GM10266 (cell line): ENCODE measurements around the gene IPO11.
"Not testable (repeated sequence)": the region's sequence is repeated elsewhere in the genome, so short reads cannot be mapped to it uniquely, and the experiment has no call there.

Source experiments
- DNase-seq: peaks from one replicate; pipeline ENCODE4 v3.0.0; 2012; ENCODE audit errors: extremely low spot score
- TF ChIP-seq, protein P1 (sequence below): IDR thresholded peaks from 2 replicates; pipeline ENCODE4 v1.5.1; 2012; ENCODE audit warnings: mild to moderate bottlenecking, low read depth; ENCODE audit not compliant: control insufficient read depth, insufficient read depth; ENCODE audit errors: missing control alignments

IPO11 gene

DNA sequence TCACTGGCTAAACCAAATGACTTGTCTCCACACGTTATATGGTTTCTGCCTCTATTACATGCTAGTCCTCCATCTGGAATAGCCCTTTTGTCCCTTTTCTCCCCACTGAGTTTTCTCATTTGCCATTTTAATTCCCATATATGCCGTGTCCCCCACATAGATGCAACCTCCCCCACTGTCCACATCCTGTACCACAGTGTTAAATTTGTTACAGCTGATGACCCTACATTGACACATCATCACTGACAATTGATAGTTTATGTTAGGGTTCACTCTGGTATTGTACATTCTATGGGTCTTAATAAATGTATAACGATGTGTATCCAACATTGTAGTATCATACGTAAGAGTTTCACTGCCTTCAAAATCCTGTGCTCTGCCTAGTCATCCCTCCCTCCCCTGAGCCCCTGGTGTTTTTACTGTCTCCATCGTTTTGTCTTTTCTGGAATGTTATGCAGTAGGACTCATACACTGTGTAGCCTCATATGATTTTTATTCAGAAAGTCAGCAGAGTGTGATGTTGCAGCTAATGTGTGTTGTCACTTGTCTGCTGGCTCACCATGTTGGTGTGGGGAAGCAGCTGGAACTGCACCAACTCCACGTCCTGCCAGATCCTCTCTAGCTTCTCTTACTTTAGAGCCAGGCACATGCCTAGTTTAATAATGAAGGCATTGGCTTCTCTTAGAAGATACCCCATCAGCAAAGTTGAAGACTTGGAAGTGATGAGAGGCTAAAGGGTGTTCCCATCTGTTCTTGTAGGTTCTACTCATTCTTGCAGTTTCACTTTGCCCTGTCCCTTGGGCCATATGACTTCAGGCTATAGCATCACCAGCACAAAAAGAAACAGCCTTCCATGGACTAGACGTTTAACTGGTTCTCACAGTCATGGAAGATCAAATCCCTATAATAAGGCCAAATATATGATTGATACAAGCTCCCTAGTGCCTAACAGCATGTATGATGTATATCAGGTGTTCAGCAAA is 196.3 kb downstream of the IPO11 start:
- no peak for DNase-seq
- TF ChIP-seq, protein P1, sequence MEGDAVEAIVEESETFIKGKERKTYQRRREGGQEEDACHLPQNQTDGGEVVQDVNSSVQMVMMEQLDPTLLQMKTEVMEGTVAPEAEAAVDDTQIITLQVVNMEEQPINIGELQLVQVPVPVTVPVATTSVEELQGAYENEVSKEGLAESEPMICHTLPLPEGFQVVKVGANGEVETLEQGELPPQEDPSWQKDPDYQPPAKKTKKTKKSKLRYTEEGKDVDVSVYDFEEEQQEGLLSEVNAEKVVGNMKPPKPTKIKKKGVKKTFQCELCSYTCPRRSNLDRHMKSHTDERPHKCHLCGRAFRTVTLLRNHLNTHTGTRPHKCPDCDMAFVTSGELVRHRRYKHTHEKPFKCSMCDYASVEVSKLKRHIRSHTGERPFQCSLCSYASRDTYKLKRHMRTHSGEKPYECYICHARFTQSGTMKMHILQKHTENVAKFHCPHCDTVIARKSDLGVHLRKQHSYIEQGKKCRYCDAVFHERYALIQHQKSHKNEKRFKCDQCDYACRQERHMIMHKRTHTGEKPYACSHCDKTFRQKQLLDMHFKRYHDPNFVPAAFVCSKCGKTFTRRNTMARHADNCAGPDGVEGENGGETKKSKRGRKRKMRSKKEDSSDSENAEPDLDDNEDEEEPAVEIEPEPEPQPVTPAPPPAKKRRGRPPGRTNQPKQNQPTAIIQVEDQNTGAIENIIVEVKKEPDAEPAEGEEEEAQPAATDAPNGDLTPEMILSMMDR, result no peak

DNA sequence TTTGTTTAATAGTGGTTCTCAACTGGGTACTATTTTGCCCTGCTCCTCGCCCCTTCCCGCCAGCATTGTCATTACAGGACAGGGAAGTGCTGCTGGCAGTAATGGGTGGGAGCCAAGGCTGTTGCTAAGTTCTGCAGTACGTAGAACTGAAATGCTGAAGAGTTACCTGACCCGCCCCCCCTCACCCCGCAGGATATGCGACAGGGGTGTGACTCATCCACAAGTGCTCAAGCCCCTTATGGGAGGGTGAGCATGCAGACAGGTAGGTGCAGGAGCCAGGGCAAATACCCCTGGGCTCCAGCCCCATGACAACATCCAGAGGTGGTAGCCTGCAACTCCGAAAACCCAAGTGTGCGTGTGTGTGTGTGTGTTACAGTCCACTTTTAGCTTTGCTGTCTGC is 201.8 kb downstream of the IPO11 start:
- no peak for DNase-seq
- TF ChIP-seq, protein P1, result no peak

GRCh38 chr5:62616615-62617277 is 204.2 kb downstream of the IPO11 start:
- TF ChIP-seq, protein P1, result no peak
- no peak for DNase-seq

DNA sequence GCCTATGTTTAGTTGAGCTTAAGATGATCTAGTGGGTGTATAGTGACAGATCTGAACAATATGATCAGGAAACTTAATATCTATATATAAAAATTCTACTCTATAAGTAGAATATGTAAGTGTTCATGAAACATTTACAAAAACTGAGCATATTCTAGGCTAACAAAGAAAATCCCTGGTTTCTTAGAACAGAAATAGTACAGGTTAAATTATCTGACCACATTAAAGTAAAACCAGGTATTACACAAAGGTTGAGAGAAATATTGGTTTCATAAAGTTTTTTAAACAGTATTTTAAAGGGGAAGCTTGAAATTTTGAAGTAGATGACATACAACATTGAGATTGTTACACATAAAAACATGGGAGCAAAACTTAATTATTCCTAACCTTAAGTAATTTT is 205.4 kb downstream of the IPO11 start:
- DNase-seq, result no peak

DNA sequence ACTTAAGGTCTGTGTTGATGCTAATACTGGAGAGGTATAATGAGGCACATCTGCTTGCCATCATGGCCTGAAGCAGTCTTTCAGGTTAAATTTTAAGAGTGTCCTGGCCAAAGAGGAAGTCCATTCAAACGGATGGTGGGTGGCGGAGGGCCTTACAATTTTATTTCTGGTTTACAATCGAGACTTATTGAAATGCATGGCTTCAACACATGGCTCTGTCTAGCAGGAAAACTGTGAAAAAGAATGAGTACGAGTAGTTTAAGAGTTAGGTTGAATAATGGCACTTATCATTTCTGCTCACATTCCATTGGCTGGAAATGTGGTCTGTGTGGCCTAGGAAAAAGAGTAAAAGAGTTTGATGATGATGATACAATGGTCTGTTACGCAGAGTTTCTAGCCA is 208.2 kb downstream of the IPO11 start:
- TF ChIP-seq, protein P1, result no peak
- no peak for DNase-seq

More for the DNA sequence above, 205.4 kb downstream of the IPO11 start:
- TF ChIP-seq, protein P1, result no peak

DNA sequence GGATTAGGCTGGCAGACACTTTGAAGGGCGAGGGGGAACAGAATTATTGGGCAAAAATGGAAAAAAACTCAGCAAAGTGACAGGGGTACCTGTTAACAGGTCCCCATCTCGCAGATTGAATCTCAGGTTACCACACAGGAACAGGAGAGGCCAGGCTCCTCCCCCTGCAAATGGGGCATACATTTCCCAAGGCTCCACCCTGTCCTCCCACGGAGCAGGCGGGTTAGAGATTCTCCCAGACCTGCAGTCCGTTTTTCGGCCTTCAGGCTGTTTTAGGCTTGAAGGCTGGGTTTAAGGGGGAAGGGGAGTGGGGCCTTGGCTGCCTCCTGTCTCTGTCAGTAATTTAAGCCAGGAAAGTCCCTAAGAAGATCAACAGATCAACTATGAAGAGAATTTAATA is 208.7 kb downstream of the IPO11 start:
- TF ChIP-seq, protein P1, result no peak
- DNase-seq, result no peak

- DNase-seq, result no peak
- TF ChIP-seq, protein P1, result no peak
Measured at GRCh38 chr5:62623271-62623670, 210.7 kb downstream of the IPO11 start.

DNA sequence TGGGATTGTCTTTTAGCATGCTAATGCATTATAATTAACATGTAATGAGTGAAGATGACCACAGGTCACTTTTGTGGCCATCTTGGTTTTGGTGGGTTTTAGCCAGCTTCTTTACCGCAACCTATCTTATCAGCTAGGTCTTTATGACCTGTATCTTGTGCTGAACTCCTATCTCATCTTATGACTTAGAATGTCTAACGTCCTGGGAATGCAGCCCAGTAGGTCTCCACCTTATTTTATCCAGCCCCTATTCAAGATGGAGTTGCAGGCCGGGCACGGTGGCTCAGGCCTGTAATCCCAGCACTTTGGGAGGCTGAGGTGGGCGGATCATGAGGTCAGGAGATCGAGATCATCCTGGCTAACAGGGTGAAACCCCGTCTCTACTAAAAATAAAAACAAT is 211.9 kb downstream of the IPO11 start:
- DNase-seq, result not testable (repeated sequence)
